Measurements from ENCODE around the gene LIPC. TPM values are rescaled to one million over a fixed set of nuclear protein-coding genes. Genes with fewer than 3 reads are reported as not detected.

The LIPC gene
- total RNA-seq, 1 experiment from 2014 or later = not detected

DNA sequence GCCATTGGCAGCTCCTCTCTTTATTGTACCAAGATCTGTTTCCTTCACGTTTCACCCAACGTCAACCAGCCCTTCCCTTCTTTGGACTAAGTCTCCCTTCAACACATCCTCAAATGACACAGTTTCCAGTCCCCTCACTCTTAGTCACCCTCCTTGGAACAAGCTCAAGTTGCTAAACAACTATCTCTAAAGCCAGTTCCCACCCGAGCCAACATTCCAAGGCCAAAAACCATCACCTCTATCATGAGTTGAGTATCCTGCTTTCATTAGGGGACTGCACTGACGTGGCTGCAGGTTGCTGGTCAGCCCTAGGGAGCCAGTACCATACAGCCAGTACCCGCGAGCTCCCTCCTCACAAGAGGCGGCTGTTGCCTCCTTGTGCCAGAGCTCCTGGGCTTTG, 73.8 kb downstream of the LIPC start:
- no peak overlapping the region for H3K27ac Mint-ChIP-seq
- TF ChIP-seq, protein P1, sequence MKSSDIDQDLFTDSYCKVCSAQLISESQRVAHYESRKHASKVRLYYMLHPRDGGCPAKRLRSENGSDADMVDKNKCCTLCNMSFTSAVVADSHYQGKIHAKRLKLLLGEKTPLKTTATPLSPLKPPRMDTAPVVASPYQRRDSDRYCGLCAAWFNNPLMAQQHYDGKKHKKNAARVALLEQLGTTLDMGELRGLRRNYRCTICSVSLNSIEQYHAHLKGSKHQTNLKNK (CRISPR knock-in tag; IDR thresholded peaks at IDR 0.05) = no peak
- TF ChIP-seq GTF2I (CRISPR knock-in tag; conservative IDR thresholded peaks at IDR 0.05) (no peak), ZNF317 (CRISPR knock-in tag; IDR thresholded peaks at IDR 0.05; ENCODE audit: borderline replicate concordance, low read depth) (no peak), RELA (CRISPR knock-in tag; IDR thresholded peaks at IDR 0.05; ENCODE audit: borderline replicate concordance) (no peak)
- TF ChIP-seq, protein P2, sequence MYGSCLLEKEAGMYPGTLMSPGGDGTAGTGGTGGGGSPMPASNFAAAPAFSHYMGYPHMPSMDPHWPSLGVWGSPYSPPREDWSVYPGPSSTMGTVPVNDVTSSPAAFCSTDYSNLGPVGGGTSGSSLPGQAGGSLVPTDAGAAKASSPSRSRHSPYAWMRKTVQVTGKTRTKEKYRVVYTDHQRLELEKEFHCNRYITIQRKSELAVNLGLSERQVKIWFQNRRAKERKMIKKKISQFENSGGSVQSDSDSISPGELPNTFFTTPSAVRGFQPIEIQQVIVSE (CRISPR knock-in tag; IDR thresholded peaks at IDR 0.05; ENCODE audit: borderline replicate concordance) = no peak
- TF ChIP-seq, protein P3, sequence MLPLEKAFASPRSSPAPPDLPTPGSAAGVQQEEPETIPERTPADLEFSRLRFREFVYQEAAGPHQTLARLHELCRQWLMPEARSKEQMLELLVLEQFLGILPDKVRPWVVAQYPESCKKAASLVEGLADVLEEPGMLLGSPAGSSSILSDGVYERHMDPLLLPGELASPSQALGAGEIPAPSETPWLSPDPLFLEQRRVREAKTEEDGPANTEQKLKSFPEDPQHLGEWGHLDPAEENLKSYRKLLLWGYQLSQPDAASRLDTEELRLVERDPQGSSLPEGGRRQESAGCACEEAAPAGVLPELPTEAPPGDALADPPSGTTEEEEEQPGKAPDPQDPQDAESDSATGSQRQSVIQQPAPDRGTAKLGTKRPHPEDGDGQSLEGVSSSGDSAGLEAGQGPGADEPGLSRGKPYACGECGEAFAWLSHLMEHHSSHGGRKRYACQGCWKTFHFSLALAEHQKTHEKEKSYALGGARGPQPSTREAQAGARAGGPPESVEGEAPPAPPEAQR (CRISPR knock-in tag; IDR thresholded peaks at IDR 0.05) = no peak
- TF ChIP-seq, protein P4, sequence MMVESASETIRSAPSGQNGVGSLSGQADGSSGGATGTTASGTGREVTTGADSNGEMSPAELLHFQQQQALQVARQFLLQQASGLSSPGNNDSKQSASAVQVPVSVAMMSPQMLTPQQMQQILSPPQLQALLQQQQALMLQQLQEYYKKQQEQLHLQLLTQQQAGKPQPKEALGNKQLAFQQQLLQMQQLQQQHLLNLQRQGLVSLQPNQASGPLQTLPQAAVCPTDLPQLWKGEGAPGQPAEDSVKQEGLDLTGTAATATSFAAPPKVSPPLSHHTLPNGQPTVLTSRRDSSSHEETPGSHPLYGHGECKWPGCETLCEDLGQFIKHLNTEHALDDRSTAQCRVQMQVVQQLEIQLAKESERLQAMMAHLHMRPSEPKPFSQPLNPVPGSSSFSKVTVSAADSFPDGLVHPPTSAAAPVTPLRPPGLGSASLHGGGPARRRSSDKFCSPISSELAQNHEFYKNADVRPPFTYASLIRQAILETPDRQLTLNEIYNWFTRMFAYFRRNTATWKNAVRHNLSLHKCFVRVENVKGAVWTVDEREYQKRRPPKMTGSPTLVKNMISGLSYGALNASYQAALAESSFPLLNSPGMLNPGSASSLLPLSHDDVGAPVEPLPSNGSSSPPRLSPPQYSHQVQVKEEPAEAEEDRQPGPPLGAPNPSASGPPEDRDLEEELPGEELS (CRISPR knock-in tag; IDR thresholded peaks at IDR 0.05) = no peak
- ATAC-seq (no peak), DNase-seq (ENCODE audit: low spot score) (no peak)
- no peaks in the 10 kb centered on the region for H3K9me3 Mint-ChIP-seq
- H3K4me3 Mint-ChIP-seq = no peak overlapping the region
- CTCF ChIA-PET = no interaction called here
- H3K36me3 Mint-ChIP-seq = no peaks in the 10 kb centered on the region
- POLR2A ChIA-PET = no interaction called here
- no peaks in the 10 kb centered on the region; the same call in 1 of the 2 replicates for H3K4me1 Mint-ChIP-seq
- no peaks in the 10 kb centered on the region for H3K27me3 Mint-ChIP-seq (ENCODE audit: low read depth)

DNA sequence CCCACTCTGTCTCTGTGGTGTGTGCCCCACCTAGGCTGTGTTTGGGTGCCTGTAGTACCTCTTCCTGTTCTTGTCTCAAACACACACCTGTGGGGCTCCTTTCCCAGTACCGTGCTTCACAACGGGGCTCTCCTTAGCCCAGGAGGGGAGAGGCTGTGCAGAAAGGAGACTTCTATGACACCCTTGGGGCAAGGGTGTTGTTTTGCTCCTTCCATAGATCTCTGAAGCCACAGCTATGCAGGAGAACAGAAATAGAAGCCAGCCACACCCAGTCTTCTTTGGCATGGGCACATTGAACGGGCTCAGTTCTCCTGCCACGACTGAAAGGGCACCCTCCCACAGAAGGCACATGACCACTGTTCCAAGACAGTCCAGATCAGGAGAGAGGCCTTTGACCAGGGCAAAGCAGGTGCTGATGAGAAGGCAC, 74.3 kb downstream of the LIPC start:
- no peak for TF ChIP-seq PRRX2 (CRISPR knock-in tag; IDR thresholded peaks at IDR 0.05)
- TF ChIP-seq RORB (CRISPR knock-in tag; IDR thresholded peaks at IDR 0.05) = no peak
- no peak for TF ChIP-seq ETV6 (CRISPR knock-in tag; IDR thresholded peaks at IDR 0.05)
- TF ChIP-seq ZNF219 (CRISPR knock-in tag; IDR thresholded peaks at IDR 0.05; ENCODE audit: borderline replicate concordance) = no peak
- TF ChIP-seq ELF4 (CRISPR knock-in tag; IDR thresholded peaks at IDR 0.05; ENCODE audit: low read depth) = no peak
- TF ChIP-seq, protein P5, sequence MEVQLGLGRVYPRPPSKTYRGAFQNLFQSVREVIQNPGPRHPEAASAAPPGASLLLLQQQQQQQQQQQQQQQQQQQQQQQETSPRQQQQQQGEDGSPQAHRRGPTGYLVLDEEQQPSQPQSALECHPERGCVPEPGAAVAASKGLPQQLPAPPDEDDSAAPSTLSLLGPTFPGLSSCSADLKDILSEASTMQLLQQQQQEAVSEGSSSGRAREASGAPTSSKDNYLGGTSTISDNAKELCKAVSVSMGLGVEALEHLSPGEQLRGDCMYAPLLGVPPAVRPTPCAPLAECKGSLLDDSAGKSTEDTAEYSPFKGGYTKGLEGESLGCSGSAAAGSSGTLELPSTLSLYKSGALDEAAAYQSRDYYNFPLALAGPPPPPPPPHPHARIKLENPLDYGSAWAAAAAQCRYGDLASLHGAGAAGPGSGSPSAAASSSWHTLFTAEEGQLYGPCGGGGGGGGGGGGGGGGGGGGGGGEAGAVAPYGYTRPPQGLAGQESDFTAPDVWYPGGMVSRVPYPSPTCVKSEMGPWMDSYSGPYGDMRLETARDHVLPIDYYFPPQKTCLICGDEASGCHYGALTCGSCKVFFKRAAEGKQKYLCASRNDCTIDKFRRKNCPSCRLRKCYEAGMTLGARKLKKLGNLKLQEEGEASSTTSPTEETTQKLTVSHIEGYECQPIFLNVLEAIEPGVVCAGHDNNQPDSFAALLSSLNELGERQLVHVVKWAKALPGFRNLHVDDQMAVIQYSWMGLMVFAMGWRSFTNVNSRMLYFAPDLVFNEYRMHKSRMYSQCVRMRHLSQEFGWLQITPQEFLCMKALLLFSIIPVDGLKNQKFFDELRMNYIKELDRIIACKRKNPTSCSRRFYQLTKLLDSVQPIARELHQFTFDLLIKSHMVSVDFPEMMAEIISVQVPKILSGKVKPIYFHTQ (CRISPR knock-in tag; IDR thresholded peaks at IDR 0.05) = no peak
- TF ChIP-seq ZNF232 (CRISPR knock-in tag; IDR thresholded peaks at IDR 0.05) = no peak
- no peak for TF ChIP-seq SOX15 (CRISPR knock-in tag; IDR thresholded peaks at IDR 0.05)
- no peak for TF ChIP-seq ZNF671 (CRISPR knock-in tag; IDR thresholded peaks at IDR 0.05)
- TF ChIP-seq, protein P6, sequence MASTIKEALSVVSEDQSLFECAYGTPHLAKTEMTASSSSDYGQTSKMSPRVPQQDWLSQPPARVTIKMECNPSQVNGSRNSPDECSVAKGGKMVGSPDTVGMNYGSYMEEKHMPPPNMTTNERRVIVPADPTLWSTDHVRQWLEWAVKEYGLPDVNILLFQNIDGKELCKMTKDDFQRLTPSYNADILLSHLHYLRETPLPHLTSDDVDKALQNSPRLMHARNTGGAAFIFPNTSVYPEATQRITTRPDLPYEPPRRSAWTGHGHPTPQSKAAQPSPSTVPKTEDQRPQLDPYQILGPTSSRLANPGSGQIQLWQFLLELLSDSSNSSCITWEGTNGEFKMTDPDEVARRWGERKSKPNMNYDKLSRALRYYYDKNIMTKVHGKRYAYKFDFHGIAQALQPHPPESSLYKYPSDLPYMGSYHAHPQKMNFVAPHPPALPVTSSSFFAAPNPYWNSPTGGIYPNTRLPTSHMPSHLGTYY (CRISPR knock-in tag; IDR thresholded peaks at IDR 0.05) = no peak
- POLR2A ChIA-PET = no interaction called here
- Mint-ChIP-seq H3K4me3 (no peak overlapping the region), H3K36me3 (no peaks in the 10 kb centered on the region), H3K9me3 (no peaks in the 10 kb centered on the region), H3K27me3 (ENCODE audit: low read depth) (no peaks in the 10 kb centered on the region), H3K4me1 (peaks cover under 1% of the 10 kb centered on the region; the same call in 1 of the 2 replicates), H3K27ac (no peak overlapping the region)
- DNase-seq (ENCODE audit: low spot score) = no peak
- no peak for ATAC-seq
- CTCF ChIA-PET = interaction anchor here (1.7 kb wide), 1 partner anchor 265 kb away, joined by 3 read pairs; the partner anchor contains the start of gene MINDY2
